GM12873 (cell line): Measurements from ENCODE around the gene ST7L.

Source experiments
- TF ChIP-seq, protein P1 (sequence below): IDR thresholded peaks from 2 replicates; pipeline ENCODE4 v1.5.1; 2012; ENCODE audit warnings: low read depth, mild to moderate bottlenecking, moderate library complexity, low read length, control low read depth; ENCODE audit not compliant: insufficient read depth; ENCODE audit errors: missing control alignments

ST7L gene

DNA sequence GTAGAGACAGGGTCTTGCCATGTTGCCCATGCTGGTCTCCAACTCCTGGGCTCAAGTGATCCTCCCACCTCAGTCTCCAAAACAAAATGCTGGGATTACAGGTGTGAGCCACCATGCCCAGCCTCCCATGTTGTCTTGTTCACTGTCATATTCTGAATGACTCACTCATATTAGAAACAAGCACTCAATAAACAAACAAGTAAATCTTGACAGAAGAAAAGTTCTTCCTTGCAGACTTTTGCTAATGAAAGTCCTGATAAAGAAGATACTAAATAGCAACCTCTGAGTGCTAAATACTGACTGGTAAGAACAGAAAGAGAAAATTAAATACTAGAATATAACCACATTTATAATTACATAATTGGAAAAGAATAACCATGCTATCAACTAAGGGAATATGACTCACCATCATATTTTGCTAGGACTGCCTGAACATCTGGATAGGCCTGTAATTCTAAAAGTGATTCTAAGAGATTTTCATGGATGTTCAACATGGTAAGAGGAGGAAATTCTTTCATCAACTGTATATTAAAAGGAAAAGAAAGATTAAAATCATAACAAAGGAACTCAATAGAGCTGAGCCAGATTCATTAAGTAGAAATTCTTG lies 37.3 kb downstream of the ST7L start:
- TF ChIP-seq, protein P1, sequence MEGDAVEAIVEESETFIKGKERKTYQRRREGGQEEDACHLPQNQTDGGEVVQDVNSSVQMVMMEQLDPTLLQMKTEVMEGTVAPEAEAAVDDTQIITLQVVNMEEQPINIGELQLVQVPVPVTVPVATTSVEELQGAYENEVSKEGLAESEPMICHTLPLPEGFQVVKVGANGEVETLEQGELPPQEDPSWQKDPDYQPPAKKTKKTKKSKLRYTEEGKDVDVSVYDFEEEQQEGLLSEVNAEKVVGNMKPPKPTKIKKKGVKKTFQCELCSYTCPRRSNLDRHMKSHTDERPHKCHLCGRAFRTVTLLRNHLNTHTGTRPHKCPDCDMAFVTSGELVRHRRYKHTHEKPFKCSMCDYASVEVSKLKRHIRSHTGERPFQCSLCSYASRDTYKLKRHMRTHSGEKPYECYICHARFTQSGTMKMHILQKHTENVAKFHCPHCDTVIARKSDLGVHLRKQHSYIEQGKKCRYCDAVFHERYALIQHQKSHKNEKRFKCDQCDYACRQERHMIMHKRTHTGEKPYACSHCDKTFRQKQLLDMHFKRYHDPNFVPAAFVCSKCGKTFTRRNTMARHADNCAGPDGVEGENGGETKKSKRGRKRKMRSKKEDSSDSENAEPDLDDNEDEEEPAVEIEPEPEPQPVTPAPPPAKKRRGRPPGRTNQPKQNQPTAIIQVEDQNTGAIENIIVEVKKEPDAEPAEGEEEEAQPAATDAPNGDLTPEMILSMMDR: no peak

DNA sequence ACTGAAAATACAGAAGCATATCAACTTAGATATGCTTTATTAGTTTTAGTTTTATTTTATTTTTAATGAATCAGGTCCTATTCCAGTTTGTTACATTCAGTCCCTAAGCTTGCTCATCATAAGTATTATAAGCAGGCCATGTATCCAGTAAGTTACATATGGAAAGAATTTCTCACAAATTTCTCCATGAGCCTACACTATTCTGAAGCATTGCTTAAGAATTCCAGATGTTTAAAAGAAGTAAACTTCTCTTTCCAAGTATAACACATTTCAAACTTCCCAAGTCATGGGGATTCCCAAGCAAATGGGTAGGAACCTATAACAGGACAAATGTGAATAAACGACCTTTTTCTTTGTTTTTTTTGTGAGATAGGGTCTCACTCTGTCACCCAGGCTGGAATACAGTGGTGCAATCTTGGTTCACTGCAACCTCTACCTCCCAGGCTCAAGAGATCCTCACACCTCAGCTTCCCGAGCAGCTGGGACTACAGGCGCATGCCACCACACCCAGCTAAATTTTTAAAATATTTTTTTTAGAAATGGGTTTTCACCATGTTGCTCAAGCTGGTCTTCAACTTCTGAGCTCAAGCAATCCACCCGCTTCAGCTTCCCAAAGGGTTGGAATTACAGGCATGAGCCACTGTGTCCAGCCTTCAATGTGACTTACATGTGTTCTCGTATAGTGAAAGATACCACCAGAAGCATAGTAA lies 39.0 kb downstream of the ST7L start:
- TF ChIP-seq, protein P1: no peak

DNA sequence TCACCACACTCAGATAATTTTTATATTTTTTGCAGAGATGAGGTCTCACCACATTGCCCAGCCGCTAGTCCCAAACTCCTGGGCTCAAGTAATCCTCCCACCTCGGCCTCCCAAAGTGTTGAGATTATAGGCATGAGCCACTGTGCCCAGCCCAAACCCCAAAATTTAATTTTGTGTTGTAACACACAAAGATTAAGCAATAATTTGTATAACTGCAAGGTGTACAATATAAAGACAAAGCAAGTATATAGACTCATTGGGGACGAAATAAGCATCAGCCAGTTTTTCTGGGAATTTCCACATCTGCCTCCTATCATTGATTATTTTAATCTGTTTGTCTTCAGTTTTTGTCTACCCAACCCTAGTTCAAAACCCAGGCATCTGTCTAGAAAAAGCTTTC lies 42.7 kb downstream of the ST7L start:
- TF ChIP-seq, protein P1: no peak

DNA sequence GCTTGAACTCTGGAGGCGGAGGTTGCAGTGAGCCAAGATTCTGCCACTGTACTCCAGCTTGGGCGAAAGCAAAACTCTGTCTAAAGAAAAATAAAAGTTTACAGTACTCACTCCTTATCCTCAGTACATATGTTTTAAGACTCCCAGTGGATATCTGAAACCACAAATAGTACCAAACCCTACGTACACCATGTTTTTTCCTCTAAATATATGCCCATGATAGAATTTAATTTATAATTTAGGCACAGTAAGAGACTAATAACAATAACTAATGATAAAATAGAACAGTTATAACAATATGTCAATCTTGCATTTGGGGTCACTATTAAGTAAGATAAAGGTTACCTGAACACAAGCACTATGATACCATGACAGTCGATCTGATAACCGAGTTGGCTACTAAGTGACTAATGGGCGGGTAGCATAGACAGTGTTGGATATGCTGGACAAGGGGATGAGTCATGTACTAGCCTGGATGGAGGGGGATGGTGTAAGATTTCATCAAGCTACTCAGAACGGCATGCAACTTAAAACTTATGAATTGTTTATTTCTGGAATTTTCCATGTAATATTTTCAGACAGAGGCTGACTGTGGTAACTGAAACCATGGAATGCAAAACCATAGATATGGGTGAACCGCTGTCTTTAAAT lies 43.7 kb downstream of the ST7L start:
- TF ChIP-seq, protein P1: no peak

DNA sequence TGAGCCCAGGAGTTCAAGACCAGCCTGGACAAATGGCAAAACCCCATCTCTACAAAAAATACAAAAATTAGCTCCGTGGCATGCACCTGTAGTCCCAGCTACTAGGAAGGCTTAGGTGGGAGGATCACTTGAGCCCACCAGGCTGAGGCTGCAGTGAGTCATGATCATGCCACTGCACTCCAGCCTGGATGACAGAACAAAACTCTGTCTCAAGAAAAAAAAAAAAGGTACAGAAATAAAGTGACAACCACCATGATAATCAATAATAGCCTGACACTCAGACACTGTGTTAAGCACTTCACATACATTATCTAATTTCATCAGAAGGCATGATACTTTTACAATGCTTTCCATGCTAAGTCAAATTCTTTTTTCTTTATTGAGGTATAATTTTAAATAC lies 53.1 kb downstream of the ST7L start:
- TF ChIP-seq, protein P1: no peak

DNA sequence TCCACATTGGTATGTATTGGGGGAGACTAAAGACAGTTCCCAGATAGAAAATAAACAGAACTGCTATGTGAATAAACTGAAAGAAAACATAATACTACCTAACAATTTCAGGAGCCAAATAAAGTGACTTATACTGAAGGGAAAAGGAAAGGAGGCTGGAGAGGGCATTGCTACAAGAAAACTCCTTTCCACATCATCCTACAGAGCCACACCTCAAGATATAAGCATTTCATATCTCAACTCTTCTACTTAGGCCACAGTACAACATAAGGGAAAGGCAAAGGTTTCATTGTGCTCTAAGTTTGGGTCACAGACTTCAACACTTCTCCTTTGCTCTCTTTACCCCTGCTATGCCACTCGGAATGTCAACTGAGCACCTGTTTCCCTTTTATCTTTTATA lies 54.9 kb downstream of the ST7L start:
- TF ChIP-seq, protein P1: no peak

DNA sequence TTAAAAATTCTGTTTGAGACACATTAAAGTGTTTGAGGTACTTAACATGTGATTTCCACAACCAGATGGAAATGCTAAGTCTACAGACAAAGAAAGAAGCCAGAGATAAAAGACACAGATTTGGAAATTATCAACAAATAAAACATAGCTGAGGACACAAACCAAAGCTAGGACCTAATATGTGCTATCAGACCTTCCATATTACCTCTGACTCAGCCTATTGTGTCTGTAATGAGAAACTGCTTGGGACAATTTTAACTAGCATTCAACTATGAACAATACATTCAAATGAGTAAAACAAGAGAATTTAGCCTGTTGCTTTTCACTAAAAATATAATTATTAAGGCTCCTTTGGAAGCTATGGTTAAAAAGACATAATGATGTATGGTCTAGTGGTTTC lies 55.6 kb downstream of the ST7L start:
- TF ChIP-seq, protein P1: no peak
